ENCODE results near the gene PLK5.
"Not testable (repeated sequence)": the region's sequence is repeated elsewhere in the genome, so short reads cannot be mapped to it uniquely, and the experiment has no call there.

Gene PLK5, protein sequence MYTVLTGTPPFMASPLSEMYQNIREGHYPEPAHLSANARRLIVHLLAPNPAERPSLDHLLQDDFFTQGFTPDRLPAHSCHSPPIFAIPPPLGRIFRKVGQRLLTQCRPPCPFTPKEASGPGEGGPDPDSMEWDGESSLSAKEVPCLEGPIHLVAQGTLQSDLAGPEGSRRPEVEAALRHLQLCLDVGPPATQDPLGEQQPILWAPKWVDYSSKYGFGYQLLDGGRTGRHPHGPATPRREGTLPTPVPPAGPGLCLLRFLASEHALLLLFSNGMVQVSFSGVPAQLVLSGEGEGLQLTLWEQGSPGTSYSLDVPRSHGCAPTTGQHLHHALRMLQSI

DNA sequence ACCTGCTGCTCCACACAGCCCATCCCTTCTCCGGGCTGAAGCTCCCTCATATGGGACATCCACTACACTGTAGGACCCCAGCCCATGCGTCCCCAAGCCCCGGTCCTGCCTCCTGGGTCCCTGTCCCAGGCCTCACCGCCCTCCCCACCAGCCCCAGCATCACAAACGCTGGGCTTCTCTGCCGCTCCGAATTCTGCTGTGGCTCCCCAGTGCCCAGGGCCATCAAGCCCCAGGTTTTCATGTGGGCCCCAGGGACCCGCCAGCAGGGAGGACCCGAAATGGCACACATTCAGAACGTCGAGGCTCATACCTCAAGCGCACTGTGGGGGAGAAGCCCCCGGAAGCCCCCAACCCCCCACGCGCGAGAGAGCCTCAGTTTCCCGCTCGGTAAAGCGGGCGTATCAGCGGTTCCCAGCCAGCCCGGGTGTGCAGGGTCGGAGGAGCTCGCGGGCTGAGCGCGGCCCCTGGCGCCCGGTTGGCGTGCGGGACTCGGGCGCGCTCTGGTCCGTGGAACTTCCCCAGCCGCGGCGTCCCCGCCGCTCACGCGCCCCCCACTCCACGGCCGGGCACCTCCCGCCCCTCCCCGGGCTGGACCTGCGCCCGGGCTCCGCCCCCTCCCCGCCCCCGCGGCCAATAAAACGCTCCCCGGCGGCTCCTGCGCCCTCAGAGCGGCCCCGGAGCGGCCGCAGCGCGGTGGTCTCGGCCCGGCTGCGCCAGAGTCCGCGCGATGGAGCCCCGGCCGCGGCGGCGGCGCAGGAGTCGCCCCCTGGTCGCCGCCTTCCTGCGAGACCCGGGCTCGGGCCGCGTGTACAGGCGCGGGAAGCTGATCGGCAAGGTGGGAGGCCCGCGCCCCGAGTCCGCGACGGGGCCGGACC, at the start of gene PLK5:
TSS of gene PLK5 (plus strand) at position 666 of the 875 bp plus-strand sequence. CDS start 2,920 bp downstream, outside the sequence.
- no peak for DNase-seq (ENCODE audit: low spot score)

DNA sequence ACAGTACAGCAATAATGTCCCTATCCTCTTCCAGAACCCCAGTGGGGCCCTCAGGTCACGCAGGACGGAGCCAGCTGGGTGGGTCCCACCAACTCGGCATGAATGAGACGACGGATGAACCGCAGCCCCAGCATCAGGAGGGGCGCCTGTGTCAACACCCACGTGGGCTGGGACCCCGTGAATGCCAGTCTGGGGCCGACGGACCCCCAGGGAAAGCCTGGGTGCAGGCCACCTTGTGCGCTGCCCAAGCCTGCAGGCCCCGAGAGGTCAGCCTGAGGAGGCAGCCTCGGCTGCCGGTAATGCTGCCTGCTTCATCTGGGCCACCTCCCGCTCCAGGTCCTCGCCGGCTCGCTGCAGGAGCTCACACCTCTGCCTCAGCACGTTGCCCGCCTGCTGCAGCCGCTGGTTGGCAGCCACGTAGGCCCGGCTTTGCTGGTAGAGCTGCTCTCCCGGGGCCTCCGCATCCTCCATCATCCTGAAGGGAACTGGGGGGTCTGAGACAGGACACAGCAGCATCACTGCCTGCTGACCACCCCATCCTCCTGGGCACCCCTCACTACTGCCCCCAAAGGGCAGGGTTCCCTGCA, 49.0 kb upstream of the PLK5 start:
- DNase-seq (ENCODE audit: low spot score) = no peak

DNA sequence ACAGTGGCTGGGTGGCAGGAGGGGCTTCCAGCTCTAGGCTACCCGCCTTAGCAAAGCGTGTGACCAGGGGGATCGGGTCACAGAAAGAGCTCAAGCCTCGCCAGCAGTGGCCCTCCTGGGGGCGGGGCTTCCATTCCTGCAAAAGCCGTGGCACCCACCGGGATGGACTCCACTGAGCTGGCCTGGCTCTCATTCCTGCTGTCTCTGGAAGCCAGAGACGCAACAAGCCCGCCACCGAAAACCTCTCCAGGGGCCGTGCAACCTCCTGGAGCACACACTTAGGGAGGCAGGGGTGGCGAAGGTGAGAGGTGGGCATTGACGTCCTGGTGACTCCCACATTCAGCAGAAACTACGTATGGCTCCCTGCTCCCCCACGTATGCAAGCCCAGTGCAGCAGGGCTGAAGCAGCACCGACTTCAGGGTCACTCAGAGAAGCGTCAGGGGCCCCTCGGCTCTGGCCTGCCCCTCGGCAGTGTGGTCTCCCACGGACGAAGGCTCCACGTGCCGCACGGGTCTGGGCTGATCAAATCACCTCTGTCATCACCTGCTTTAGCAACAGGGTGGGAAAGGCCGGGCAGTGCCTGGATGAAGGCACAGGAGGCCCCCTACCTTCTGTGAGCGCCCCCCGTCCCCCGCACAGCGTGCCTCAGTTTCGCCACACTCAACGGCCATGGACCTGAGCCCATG, 48.0 kb upstream of the PLK5 start:
- no peak for DNase-seq (ENCODE audit: low spot score)

DNA sequence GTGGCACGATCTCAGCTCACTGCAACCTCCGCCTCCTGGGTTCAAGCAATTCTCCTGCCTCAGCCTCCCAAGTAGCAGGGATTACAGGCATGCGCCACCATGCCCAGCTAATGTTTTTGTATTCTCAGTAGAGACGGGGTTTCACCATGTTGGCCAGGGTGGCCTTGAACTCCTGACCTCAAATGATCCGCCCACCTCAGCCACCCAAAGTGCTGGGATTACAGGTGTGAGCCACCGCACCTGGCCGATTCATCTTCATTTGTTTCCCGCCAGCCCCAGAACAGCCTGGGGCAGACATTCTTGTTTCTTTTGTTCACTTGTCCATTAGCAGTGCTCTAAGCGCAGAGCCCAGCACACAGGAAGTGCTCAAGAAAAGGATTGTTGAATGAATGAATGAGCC, 46.8 kb upstream of the PLK5 start:
- not testable (repeated sequence) for DNase-seq (ENCODE audit: low spot score)

DNA sequence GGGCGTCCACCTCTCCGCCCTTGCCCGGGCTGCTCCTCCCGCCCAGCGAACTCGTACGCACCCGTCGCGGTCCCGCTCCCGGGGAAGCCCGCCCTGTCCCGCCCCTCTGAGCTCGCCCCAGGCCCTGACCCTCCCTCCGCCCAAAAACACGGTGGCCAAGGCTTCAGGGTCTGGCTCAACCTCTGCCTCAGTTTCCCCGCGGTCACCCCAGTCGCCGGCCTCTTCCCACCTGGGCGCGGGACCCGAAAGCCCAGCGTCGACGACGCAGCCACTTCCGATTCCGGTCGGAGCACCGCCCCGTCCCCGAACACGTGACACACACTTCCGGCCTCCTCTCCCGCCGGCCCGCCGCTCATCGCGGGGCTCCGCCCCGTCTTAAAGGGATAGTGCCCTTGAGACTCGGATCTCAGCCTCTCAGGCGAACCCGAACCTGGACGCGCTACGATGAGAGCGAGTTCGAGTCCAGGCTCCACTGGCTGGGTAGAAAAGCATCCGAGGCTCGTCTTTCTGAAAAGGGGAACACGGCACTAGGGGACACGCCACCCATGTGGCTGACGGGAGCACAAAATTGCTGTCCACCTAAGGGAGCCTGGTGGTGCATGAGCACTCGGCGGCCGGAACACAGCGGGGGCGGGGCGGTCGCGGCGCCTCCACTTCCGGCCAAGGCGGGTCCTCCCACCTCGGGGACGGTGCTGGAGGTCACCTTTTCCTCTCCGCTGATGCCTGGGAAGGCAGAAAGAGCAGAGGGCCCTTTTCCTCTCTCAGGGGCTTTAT, 44.8 kb upstream of the PLK5 start, which contains the start of gene C19orf25:
TSS of gene C19orf25 (minus strand) at position 282 of the 774 bp plus-strand sequence. CDS start 312 bp downstream, outside the sequence.
- peak; percentile 93 for DNase-seq (ENCODE audit: low spot score)

DNA sequence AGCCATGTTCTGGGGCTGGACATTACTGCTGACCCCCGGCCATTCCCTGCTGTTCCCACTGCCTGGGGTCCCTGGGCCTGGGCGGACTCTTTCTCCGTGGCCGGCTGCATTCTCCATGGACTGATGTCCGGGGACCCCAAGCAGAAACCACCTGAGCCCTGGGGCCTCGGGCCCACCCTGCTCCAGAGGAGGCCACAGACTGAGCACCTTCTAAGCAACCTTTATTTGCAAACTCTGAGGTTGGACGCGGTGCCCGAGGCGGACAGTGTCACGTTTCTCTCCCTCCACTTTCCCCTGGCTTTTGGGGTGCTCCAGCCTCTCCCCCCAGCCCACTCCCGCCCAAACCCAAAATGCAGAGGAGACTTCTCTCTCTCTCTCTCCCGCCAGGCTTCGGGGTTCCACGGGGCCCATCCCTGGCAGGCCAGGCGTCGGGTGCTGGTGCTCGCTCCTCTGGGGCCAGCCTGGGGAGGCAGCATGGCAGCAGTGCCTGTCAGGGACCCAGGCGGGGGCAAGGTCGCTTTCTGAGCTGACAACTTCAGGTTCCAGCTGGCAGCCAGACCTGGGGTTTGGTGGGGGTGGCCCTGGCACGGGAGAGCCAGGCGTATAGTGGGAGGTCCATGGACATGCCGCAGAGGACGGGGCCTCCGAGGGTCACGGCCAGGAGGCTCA, 42.5 kb upstream of the PLK5 start:
- DNase-seq (ENCODE audit: low spot score) = no peak

DNA sequence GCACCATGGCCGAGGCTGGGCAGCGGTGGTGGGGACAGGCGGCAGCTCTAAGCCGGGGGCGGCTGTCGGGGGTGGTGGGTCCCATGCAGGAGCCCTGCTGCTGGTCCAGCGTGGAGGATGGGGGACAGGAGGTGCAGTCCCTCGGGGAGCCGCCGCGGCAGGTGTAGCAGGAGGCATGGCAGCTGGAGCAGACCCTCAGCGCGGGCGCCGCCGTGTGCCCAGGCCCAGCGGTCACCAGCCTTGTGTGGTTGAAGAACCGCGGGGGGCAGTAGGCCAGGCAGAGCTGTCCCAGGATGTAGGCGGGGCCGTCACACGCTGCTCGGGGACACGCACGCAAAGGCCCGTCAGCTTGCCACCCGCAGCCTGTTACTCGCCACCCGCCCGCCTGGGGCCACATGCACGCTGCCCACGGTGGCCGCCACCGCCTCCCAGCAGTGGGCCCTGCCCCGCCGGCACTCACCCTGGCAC, 42.0 kb upstream of the PLK5 start:
- DNase-seq (ENCODE audit: low spot score) = no peak

DNA sequence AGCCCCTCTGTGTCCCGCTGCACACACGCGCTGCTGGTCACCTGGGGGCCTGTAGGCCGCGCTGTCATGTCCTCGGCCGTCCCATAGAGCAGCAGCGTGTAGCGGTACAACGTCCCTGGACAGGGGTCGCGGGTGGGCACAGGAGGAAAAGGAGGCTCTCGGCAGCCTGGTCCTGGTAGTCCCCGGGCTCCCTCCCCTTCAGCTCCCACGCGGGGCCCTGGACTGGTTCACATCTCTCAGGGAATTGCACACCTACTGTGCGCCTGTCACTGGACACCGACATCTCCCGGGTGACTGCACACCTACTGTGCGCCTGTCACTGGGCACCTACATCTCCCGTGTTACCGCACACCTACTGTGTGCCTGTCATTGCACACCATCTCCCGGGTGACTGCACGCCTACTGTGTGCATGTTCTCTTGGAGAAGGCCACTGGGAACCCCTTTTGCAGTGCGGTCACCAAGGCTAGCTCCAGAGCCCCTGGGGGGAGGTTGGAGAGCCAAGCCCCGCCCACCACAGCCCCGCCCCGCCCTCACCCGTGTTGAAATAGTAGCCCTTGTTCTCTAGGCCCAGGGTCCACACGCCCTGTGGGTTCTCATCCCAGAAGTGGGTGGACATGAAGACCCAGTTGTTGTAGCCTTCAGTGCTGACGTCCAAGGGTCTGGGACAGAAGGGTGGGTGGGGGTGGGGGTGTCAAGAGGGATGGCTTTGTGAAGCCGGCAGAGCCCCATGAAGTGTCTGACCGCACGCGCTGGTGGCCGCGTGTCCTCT, 41.3 kb upstream of the PLK5 start:
- no peak for DNase-seq (ENCODE audit: low spot score)

DNA sequence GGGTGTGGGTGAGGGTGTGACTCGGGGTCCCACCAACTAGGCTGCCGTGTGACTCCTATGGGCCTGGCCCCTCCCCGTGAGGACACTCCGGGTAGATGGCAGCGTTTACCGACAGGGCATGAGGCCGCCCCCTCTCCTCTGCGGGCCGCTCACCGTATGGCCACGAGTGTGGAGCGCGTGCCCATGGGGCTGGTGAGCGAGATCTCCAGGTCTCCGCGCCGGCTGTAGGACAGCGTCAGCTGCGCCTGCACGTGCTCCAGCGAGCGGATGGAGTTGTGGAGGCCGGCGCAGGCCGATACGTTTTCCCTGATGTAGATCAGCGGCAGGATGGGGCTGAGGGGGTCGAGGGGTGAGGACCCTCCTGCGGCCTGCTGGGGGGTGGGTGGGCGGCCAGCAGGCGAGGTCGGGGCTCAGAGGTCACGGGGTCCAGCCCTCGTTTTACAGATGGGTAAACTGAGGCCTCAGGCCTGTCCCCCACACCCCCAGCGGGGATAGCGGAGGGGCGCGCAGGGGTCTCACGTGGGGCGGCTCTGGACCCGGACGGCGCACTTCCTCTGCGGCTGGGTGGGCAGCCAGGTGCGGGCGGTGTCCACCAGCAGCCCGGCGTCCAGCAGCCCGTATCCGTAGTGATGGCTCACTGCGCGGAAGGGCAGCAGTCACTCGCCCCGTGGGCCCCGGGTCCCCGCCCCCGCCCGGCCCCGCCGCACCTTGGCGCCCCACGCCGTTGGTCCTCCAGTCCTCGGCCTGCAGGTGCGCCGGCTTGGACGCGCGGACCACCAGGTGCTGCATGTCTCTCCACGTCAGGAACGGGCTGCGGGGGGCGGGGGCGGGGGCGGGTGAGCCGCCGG, 40.5 kb upstream of the PLK5 start:
- no peak for DNase-seq (ENCODE audit: low spot score)

DNA sequence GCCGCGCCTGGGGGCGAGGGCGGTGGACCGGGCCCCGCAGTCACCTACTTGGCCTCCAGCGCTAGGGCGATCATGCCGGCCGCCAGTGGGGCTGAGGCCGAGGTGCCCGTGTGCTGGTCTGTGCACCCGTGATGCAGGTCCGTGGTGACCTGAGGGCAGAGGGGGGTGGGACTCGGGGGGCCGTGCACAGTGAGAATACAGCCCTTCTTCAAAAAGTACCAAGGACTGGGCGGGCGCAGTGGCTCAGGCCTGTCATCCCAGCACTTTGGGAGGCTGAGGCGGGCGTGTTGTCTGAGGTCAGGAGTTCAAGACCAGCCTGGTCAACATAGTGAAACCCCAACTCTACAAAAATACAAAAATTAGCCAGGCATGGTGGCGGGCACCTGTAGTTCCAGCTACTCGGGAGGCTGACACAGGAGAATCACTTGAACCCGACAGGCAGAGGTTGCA, 39.9 kb upstream of the PLK5 start:
- DNase-seq (ENCODE audit: low spot score) = no peak

DNA sequence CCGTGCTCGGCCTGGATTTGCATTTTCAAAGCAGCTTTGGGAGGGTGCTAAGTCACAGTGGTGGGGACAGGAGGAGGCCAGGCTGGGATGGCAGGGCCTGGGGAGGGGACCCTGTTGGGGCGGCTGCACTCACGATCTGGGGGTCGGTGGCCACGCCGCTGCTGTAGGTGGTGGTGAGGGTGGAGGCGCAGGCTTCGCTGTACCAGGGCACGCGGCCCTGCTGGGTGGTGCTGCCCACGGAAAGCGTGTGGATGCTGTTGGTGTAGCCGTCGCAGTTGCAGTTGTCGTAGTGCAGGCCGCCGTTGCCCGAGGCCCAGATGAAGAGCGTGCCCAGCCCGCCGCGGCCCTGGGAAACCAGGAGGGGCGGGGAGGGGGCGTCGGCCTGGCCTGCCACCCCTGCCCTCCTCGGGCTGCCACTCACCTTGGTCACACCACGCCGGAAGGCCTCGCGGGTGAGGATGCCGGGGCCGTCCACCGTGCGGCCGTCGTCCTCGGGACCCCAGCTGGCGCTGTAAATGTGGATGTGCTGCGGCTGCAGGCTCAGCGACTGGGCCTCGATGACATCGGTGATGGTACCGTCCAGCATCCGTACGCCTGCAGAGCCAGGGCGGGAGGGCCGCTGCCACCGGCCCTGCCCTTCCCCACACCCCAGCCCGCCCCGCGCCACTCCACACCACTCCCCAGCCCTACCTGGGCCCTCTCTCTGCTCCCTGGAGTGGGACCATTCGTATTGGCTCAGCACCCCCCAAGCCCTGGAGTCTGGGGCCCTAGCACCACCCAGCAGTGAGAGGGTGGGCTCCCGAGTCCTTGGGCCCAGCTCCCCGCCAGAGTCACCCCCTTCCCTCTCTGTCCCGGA, 36.9 kb upstream of the PLK5 start:
- DNase-seq (ENCODE audit: low spot score) = no peak

DNA sequence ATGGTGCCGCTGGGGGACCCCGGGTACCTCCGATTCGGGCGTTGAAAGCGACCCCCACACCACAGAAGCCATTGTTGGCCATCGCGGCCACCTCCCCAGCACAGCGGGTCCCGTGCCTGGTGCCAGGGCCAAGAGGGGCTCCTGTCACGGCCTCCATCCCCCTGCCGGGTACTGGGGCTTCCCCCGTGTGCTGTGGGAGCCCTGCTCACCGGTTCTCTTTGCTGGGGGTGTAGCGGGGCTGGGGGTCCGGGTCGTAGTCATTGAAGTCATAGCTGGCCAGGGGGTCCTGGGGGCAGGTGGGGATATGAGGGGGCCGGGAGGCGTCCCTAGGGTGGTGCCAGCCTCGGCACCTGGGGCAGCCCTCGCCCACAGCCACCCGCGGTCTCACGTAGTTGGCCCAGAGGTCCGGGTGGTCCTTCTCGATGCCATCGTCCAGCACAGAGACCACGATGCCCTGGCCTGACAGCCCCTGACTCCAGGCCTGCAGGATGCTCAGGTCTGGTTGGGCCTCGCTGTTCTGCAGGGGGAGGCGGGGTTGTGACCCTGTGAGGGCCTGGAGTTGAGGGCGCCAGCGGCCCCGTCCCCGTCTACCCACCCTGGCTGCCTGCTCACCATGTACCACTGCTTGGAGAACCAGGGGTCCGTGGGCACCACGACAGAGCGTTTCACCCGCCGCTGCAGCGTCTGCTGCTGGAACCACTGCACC, 36.1 kb upstream of the PLK5 start:
- no peak for DNase-seq (ENCODE audit: low spot score)

DNA sequence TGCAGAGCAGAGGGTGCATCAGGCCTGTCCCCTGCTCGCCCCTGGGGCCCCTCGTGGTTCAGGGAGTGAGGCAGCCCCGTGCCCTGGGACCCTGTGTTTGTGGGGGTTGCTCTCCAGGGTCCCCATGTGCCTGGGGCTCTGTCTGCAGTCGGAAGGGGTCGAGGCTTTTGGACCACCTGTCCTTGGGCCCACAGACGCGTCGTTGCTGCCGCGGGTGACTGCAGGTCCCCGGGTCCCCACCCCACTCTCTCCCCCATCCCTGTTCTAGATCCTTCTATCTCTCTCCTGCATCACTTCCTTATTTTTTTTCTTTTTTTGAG, 35.6 kb upstream of the PLK5 start:
- no peak for DNase-seq (ENCODE audit: low spot score)

DNA sequence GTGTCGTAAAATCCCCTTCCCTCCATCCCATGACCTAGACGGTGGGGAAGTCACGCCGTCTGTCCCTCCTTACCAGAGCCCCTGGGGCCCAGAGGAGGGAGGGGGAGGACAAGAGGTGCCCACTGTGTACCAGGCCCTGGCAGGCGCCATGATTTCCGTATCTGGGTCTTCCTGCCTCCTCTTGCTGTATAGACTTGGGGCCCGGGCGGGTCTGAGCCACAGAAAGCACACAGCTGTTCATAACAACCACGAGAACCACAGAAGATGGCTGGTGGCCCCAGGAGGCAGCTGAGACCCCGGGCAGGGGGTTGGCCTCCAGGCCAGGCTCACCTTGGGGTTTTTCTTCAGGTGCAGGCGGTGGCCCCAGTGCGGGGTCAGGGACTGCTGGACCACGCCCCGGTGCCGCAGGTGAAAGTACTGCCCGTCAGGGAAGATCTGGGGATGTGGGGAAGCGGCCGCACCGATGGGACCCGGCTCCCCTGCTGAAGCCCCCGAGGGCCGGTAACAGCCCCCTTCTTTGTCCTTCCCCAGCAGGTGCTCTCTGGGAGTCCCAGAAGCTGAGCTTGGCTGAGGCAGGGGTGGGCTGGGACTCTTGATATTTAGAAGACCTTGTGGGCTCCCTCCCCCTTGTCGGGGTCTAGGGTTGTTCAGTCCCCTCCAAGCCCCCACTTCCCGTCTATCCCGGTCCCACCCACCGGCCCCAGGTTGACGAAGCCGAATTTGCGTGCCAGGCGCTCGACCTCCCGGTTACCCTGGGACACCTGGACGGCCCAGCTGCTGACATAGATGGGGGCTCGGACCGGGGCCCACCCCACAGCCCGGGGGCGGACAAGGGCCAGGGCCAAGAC, 34.2 kb upstream of the PLK5 start:
- peak; percentile 28 for DNase-seq (ENCODE audit: low spot score)

DNA sequence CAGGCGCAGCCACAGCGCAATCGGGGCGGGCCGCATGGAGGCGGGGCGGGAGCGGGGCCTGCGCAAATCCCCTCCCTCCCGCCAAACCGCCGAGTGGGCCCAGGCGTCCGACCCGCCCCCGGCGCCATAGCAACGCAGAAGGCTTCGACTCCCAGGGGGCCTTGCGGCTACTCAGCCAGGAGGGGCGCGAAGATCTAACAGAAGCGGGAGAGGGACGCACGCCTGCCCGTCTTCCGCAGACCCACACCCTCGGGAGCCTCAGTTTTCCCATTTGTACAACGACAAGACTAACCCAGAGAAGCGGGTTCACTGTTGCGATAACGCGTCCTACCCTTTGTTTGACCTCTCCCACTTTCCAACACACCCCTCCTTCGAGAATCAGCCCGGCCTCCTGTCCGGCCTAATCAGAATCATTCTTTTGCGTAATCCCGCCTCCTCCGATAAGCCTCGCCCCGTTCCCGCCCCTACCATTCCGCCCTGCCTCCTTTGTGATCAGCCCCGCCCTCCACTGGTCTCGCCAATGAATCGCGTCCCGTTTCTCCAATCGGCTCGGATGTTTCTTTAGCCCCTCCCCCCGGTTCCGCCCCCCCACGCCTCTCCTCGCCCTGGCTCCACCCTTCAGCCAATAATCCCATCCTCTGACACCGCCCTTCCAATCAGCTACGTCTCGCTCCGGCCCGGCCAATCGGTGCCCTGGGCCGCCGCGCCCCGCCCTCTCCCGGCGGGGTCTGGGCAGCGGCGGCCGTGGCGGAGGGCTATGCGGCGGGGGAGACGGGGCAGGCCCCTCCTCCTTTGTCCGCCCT, 33.4 kb upstream of the PLK5 start, which contains the start of gene PCSK4:
TSS of gene PCSK4 (minus strand) at position 40 of the 803 bp plus-strand sequence. CDS start at position 36, 4 bp downstream.
- peak; percentile 96 for DNase-seq (ENCODE audit: low spot score)

Data from germinal center (tissue), 1 donor.